Measurements from ENCODE around the gene NEXMIF.

GRCh38 chrX:74890676-74891430 lies 34.4 kb downstream of the NEXMIF start:
- TF ChIP-seq CTCF (conservative IDR thresholded peaks at IDR 0.05 in 1 of 2, IDR thresholded peaks at IDR 0.05 in 1 of 2; ENCODE audit: extremely low read depth in 1 of 2, insufficient read depth in 1 of 2, low read depth in 1 of 2, low read length in 2 of 2) (no peak), EZH2 (IDR thresholded peaks at IDR 0.05; ENCODE audit: borderline replicate concordance, low read length) (no peak)
